ENCODE data around the gene OR51T1.

OR51T1 gene

GRCh38 chr11:4887591-4887990 lies 5.9 kb downstream of the OR51T1 start:
- Histone ChIP-seq H2AFZ (ENCODE audit: low read depth, low read length) (no peak overlapping the region), H3K4me3 (ENCODE audit: low read length) (no peak overlapping the region), H3K4me1 (ENCODE audit: insufficient read depth, low read length) (no peaks in the 10 kb centered on the region), H3K9me3 (ENCODE audit: low read length) (no peaks in the 10 kb centered on the region), H3K36me3 (ENCODE audit: insufficient read depth, low read length) (no peaks in the 10 kb centered on the region), H3K27me3 (ENCODE audit: insufficient read depth, low read length) (no peaks in the 10 kb centered on the region)

GRCh38 chr11:4890279-4890678 lies 8.6 kb downstream of the OR51T1 start:
- no peak overlapping the region for H2AFZ ChIP-seq (ENCODE audit: low read depth, low read length)
- no peaks in the 10 kb centered on the region for H3K9me3 ChIP-seq (ENCODE audit: low read length)
- no peaks in the 10 kb centered on the region for H3K27me3 ChIP-seq (ENCODE audit: insufficient read depth, low read length)

GRCh38 chr11:4891996-4892640 lies 10.4 kb downstream of the OR51T1 start:
- H3K4me3 ChIP-seq (ENCODE audit: low read length), result no peak overlapping the region
- no peaks in the 10 kb centered on the region for H3K36me3 ChIP-seq (ENCODE audit: insufficient read depth, low read length)
- H3K4me1 ChIP-seq (ENCODE audit: insufficient read depth, low read length), result no peaks in the 10 kb centered on the region
- H2AFZ ChIP-seq (ENCODE audit: low read depth, low read length), result no peak overlapping the region
- H3K9me3 ChIP-seq (ENCODE audit: low read length), result no peaks in the 10 kb centered on the region
- H3K27me3 ChIP-seq (ENCODE audit: insufficient read depth, low read length), result no peaks in the 10 kb centered on the region

More at GRCh38 chr11:4890279-4890678, 8.6 kb downstream of the OR51T1 start:
- no peaks in the 10 kb centered on the region for H3K4me1 ChIP-seq (ENCODE audit: insufficient read depth, low read length)
- H3K4me3 ChIP-seq (ENCODE audit: low read length), result no peak overlapping the region
- H3K36me3 ChIP-seq (ENCODE audit: insufficient read depth, low read length), result no peaks in the 10 kb centered on the region

- Histone ChIP-seq H2AFZ (ENCODE audit: low read depth, low read length) (no peak within 1 kb of the TSS), H3K27me3 (ENCODE audit: insufficient read depth, low read length) (no peaks in the 10 kb centered on the region), H3K9me3 (ENCODE audit: low read length) (no peaks in the 10 kb centered on the region), H3K4me3 (ENCODE audit: low read length) (no peak within 1 kb of the TSS), H3K36me3 (ENCODE audit: insufficient read depth, low read length) (no peaks in the 10 kb centered on the region), H3K4me1 (ENCODE audit: insufficient read depth, low read length) (no peaks in the 10 kb centered on the region)
Observed at GRCh38 chr11:4903484-4903883, 21.8 kb downstream of the OR51T1 start, which contains the start of gene OR51A7. OR51A7 (plus strand) TSS chr11:4903783; CDS start chr11:4907370, 3,587 bp downstream.

- no peak overlapping the region for H3K4me3 ChIP-seq (ENCODE audit: low read length)
- H3K9me3 ChIP-seq (ENCODE audit: low read length), result no peaks in the 10 kb centered on the region
- no peaks in the 10 kb centered on the region for H3K27me3 ChIP-seq (ENCODE audit: insufficient read depth, low read length)
- no peak overlapping the region for H2AFZ ChIP-seq (ENCODE audit: low read depth, low read length)
- H3K4me1 ChIP-seq (ENCODE audit: insufficient read depth, low read length), result no peaks in the 10 kb centered on the region
- no peaks in the 10 kb centered on the region for H3K36me3 ChIP-seq (ENCODE audit: insufficient read depth, low read length)
Observed at GRCh38 chr11:4916581-4916980, 34.9 kb downstream of the OR51T1 start.

- Histone ChIP-seq H2AFZ (ENCODE audit: low read depth, low read length) (no peak within 1 kb of the TSS), H3K27me3 (ENCODE audit: insufficient read depth, low read length) (no peaks in the 10 kb centered on the region), H3K36me3 (ENCODE audit: insufficient read depth, low read length) (no peaks in the 10 kb centered on the region), H3K4me1 (ENCODE audit: insufficient read depth, low read length) (no peaks in the 10 kb centered on the region), H3K9me3 (ENCODE audit: low read length) (no peaks in the 10 kb centered on the region), H3K4me3 (ENCODE audit: low read length) (no peak within 1 kb of the TSS)
Observed at GRCh38 chr11:4919250-4919649, 37.5 kb downstream of the OR51T1 start, which contains the start of gene OR51G2. OR51G2 (minus strand) TSS chr11:4919350; CDS start chr11:4915663, 3,687 bp downstream.

- Histone ChIP-seq H3K4me1 (ENCODE audit: insufficient read depth, low read length) (no peaks in the 10 kb centered on the region), H3K4me3 (ENCODE audit: low read length) (no peak overlapping the region), H3K27me3 (ENCODE audit: insufficient read depth, low read length) (no peaks in the 10 kb centered on the region), H3K36me3 (ENCODE audit: insufficient read depth, low read length) (no peaks in the 10 kb centered on the region), H3K9me3 (ENCODE audit: low read length) (no peaks in the 10 kb centered on the region), H2AFZ (ENCODE audit: low read depth, low read length) (no peak overlapping the region)
Observed at GRCh38 chr11:4921796-4922195, 40.1 kb downstream of the OR51T1 start.

GRCh38 chr11:4922304-4922703 lies 40.6 kb downstream of the OR51T1 start:
- no peaks in the 10 kb centered on the region for H3K4me1 ChIP-seq (ENCODE audit: insufficient read depth, low read length)
- no peaks in the 10 kb centered on the region for H3K9me3 ChIP-seq (ENCODE audit: low read length)

GRCh38 chr11:4924239-4924638 lies 42.5 kb downstream of the OR51T1 start, which contains the start of gene OR51G1:
OR51G1 (minus strand) TSS chr11:4924339; CDS start chr11:4924339, 0 bp downstream.
- Histone ChIP-seq H3K9me3 (ENCODE audit: low read length) (no peaks in the 10 kb centered on the region), H3K36me3 (ENCODE audit: insufficient read depth, low read length) (no peaks in the 10 kb centered on the region), H3K4me1 (ENCODE audit: insufficient read depth, low read length) (no peaks in the 10 kb centered on the region), H3K4me3 (ENCODE audit: low read length) (no peak within 1 kb of the TSS), H2AFZ (ENCODE audit: low read depth, low read length) (no peak within 1 kb of the TSS), H3K27me3 (ENCODE audit: insufficient read depth, low read length) (no peaks in the 10 kb centered on the region)

More at GRCh38 chr11:4922304-4922703, 40.6 kb downstream of the OR51T1 start:
- no peaks in the 10 kb centered on the region for H3K36me3 ChIP-seq (ENCODE audit: insufficient read depth, low read length)
- no peaks in the 10 kb centered on the region for H3K27me3 ChIP-seq (ENCODE audit: insufficient read depth, low read length)
- H2AFZ ChIP-seq (ENCODE audit: low read depth, low read length), result no peak overlapping the region
- H3K4me3 ChIP-seq (ENCODE audit: low read length), result no peak overlapping the region

GRCh38 chr11:4926608-4927007 lies 44.9 kb downstream of the OR51T1 start:
- no peaks in the 10 kb centered on the region for H3K4me1 ChIP-seq (ENCODE audit: insufficient read depth, low read length)
- no peak overlapping the region for H2AFZ ChIP-seq (ENCODE audit: low read depth, low read length)
- H3K27me3 ChIP-seq (ENCODE audit: insufficient read depth, low read length), result no peaks in the 10 kb centered on the region
- no peak overlapping the region for H3K4me3 ChIP-seq (ENCODE audit: low read length)
- no peaks in the 10 kb centered on the region for H3K9me3 ChIP-seq (ENCODE audit: low read length)
- no peaks in the 10 kb centered on the region for H3K36me3 ChIP-seq (ENCODE audit: insufficient read depth, low read length)
